ENCODE results near the gene CALM3. TPM values are rescaled to one million over a fixed set of nuclear protein-coding genes. Genes with fewer than 3 reads are reported as not detected.

Gene CALM3
- polyA plus RNA-seq, 1 donor from 2014 or later: 630 TPM

GRCh38 chr19:46579361-46579879 lies 21.7 kb upstream of the CALM3 start:
- no peaks in the 10 kb centered on the region for H3K9me3 ChIP-seq (ENCODE audit: low read length)
- peak overlapping the region; percentile 98 for H3K27ac ChIP-seq (ENCODE audit: low read length)
- H2AFZ ChIP-seq (ENCODE audit: low read depth, low read length): peak overlapping the region; percentile 74
- no peaks in the 10 kb centered on the region for H3K9me2 ChIP-seq (ENCODE audit: insufficient read depth, low read length)
- H3K9ac ChIP-seq (ENCODE audit: low read length): peak overlapping the region; percentile 68
- H3K4me2 ChIP-seq (ENCODE audit: low read length): peak overlapping the region; percentile 81
- TF ChIP-seq RAD21 (conservative IDR thresholded peaks at IDR 0.05) (peak; percentile 65), SMC3 (conservative IDR thresholded peaks at IDR 0.05; ENCODE audit: poor library complexity) (peak; percentile 73), EZH2 (IDR thresholded peaks at IDR 0.05; ENCODE audit: borderline replicate concordance, insufficient read depth, low read length, poor library complexity, severe bottlenecking) (no peak), TAF1 (IDR thresholded peaks at IDR 0.05; ENCODE audit: low read depth) (no peak), EP300 (conservative IDR thresholded peaks at IDR 0.05; ENCODE audit: poor library complexity, severe bottlenecking) (peak; percentile 79), POLR2AphosphoS5 (IDR thresholded peaks at IDR 0.05) (no peak), MXI1 (conservative IDR thresholded peaks at IDR 0.05; ENCODE audit: poor library complexity, severe bottlenecking) (peak; percentile 38)
- TF ChIP-seq, protein P1, sequence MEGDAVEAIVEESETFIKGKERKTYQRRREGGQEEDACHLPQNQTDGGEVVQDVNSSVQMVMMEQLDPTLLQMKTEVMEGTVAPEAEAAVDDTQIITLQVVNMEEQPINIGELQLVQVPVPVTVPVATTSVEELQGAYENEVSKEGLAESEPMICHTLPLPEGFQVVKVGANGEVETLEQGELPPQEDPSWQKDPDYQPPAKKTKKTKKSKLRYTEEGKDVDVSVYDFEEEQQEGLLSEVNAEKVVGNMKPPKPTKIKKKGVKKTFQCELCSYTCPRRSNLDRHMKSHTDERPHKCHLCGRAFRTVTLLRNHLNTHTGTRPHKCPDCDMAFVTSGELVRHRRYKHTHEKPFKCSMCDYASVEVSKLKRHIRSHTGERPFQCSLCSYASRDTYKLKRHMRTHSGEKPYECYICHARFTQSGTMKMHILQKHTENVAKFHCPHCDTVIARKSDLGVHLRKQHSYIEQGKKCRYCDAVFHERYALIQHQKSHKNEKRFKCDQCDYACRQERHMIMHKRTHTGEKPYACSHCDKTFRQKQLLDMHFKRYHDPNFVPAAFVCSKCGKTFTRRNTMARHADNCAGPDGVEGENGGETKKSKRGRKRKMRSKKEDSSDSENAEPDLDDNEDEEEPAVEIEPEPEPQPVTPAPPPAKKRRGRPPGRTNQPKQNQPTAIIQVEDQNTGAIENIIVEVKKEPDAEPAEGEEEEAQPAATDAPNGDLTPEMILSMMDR (IDR thresholded peaks at IDR 0.05; ENCODE audit: poor library complexity, severe bottlenecking): peak; percentile 90
- TF ChIP-seq, protein P2, sequence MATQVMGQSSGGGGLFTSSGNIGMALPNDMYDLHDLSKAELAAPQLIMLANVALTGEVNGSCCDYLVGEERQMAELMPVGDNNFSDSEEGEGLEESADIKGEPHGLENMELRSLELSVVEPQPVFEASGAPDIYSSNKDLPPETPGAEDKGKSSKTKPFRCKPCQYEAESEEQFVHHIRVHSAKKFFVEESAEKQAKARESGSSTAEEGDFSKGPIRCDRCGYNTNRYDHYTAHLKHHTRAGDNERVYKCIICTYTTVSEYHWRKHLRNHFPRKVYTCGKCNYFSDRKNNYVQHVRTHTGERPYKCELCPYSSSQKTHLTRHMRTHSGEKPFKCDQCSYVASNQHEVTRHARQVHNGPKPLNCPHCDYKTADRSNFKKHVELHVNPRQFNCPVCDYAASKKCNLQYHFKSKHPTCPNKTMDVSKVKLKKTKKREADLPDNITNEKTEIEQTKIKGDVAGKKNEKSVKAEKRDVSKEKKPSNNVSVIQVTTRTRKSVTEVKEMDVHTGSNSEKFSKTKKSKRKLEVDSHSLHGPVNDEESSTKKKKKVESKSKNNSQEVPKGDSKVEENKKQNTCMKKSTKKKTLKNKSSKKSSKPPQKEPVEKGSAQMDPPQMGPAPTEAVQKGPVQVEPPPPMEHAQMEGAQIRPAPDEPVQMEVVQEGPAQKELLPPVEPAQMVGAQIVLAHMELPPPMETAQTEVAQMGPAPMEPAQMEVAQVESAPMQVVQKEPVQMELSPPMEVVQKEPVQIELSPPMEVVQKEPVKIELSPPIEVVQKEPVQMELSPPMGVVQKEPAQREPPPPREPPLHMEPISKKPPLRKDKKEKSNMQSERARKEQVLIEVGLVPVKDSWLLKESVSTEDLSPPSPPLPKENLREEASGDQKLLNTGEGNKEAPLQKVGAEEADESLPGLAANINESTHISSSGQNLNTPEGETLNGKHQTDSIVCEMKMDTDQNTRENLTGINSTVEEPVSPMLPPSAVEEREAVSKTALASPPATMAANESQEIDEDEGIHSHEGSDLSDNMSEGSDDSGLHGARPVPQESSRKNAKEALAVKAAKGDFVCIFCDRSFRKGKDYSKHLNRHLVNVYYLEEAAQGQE (IDR thresholded peaks at IDR 0.05; ENCODE audit: borderline replicate concordance): no peak
- H3K79me2 ChIP-seq (replicated peaks; ENCODE audit: insufficient read depth, low read length): no peaks in the 10 kb centered on the region
- no peaks in the 10 kb centered on the region for H4K20me1 ChIP-seq (ENCODE audit: insufficient read depth)
- H3K27me3 ChIP-seq (ENCODE audit: insufficient read depth, low read depth, low read length): no peaks in the 10 kb centered on the region
- H3F3A ChIP-seq (ENCODE audit: insufficient read depth, low read length, poor library complexity, severe bottlenecking): peaks cover 13% of the 10 kb centered on the region
- H3K4me3 ChIP-seq (ENCODE audit: low read length): peak overlapping the region; percentile 57
- H3K36me3 ChIP-seq (ENCODE audit: insufficient read depth, low read length): no peaks in the 10 kb centered on the region

DNA sequence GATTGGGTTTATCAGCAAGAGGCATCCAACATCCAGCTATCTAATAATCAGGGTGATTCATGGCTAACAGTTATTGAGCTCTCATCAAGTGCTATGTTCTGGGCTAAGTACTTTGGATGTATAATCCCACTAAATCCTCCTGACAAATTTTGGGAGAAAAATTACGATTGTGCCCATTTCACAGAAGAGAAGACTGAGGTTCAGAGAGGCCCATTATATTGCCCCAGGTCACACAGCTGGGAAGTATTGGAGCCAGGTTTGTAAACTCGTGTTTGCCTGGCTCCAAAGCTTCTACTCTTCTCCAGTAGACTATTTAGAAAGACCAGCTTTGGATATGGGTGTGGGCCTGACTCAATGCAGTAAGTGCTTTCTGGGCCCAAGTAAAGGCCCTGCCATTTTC lies 20.9 kb upstream of the CALM3 start:
- Histone ChIP-seq H3K9me3 (ENCODE audit: low read length) (no peaks in the 10 kb centered on the region), H2AFZ (ENCODE audit: low read depth, low read length) (peak overlapping the region; percentile 74), H3K79me2 (replicated peaks; ENCODE audit: insufficient read depth, low read length) (no peaks in the 10 kb centered on the region), H3K4me3 (ENCODE audit: low read length) (peak overlapping the region; percentile 57), H3K4me2 (ENCODE audit: low read length) (peak overlapping the region; percentile 81), H4K20me1 (ENCODE audit: insufficient read depth) (no peaks in the 10 kb centered on the region), H3K27ac (ENCODE audit: low read length) (peak overlapping the region; percentile 98), H3F3A (ENCODE audit: insufficient read depth, low read length, poor library complexity, severe bottlenecking) (peaks cover 13% of the 10 kb centered on the region), H3K9ac (ENCODE audit: low read length) (peak overlapping the region; percentile 68), H3K36me3 (ENCODE audit: insufficient read depth, low read length) (no peaks in the 10 kb centered on the region), H3K9me2 (ENCODE audit: insufficient read depth, low read length) (no peaks in the 10 kb centered on the region), H3K27me3 (ENCODE audit: insufficient read depth, low read depth, low read length) (no peaks in the 10 kb centered on the region)
- TF ChIP-seq POLR2AphosphoS5 (IDR thresholded peaks at IDR 0.05) (no peak), SMC3 (conservative IDR thresholded peaks at IDR 0.05; ENCODE audit: poor library complexity) (no peak), RAD21 (conservative IDR thresholded peaks at IDR 0.05) (no peak), TAF1 (IDR thresholded peaks at IDR 0.05; ENCODE audit: low read depth) (no peak), EP300 (conservative IDR thresholded peaks at IDR 0.05; ENCODE audit: poor library complexity, severe bottlenecking) (no peak), EZH2 (IDR thresholded peaks at IDR 0.05; ENCODE audit: borderline replicate concordance, insufficient read depth, low read length, poor library complexity, severe bottlenecking) (no peak), MXI1 (conservative IDR thresholded peaks at IDR 0.05; ENCODE audit: poor library complexity, severe bottlenecking) (no peak)
- TF ChIP-seq, protein P1 (IDR thresholded peaks at IDR 0.05; ENCODE audit: poor library complexity, severe bottlenecking): no peak
- TF ChIP-seq, protein P2 (IDR thresholded peaks at IDR 0.05; ENCODE audit: borderline replicate concordance): no peak
